ENCODE results near the gene TNS3.

GRCh38 chr7:47587351-47587750 is 5.4 kb upstream of the TNS3 start:
- no peak for TF ChIP-seq CTCF (IDR thresholded peaks at IDR 0.05)
- TF ChIP-seq REST (IDR thresholded peaks at IDR 0.05; ENCODE audit: insufficient read depth in 1 of 2, low read depth in 2 of 2, low read length in 1 of 2): no peak
- peak; percentile 59; the same call in 1 of the 2 replicates for TF ChIP-seq POLR2AphosphoS5 (IDR thresholded peaks at IDR 0.05; ENCODE audit: low read depth, low read length)
